ENCODE measurements around the gene POP4.

- no peak for TF ChIP-seq POLR2A (IDR thresholded peaks at IDR 0.05)
- TF ChIP-seq, protein P1, sequence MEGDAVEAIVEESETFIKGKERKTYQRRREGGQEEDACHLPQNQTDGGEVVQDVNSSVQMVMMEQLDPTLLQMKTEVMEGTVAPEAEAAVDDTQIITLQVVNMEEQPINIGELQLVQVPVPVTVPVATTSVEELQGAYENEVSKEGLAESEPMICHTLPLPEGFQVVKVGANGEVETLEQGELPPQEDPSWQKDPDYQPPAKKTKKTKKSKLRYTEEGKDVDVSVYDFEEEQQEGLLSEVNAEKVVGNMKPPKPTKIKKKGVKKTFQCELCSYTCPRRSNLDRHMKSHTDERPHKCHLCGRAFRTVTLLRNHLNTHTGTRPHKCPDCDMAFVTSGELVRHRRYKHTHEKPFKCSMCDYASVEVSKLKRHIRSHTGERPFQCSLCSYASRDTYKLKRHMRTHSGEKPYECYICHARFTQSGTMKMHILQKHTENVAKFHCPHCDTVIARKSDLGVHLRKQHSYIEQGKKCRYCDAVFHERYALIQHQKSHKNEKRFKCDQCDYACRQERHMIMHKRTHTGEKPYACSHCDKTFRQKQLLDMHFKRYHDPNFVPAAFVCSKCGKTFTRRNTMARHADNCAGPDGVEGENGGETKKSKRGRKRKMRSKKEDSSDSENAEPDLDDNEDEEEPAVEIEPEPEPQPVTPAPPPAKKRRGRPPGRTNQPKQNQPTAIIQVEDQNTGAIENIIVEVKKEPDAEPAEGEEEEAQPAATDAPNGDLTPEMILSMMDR (IDR thresholded peaks at IDR 0.05): no peak
These were observed 58.0 kb downstream of the POP4 start for GRCh38 chr19:29663861-29664752.

All from thyroid gland (tissue), 4 donors.